PC-3 (cell line): ENCODE results near the gene LTBP1. TPM values are rescaled to one million over a fixed set of nuclear protein-coding genes. Genes with fewer than 3 reads are reported as not detected.

Source experiments
- ATAC-seq: fragments of 200-7000 bp; cut with Tn5 transposase; 2 replicates; pipeline ENCODE4 v1.9.1; 2020; ENCODE audit warnings: mild to moderate bottlenecking, moderate library complexity
- BruUV-seq: library from RNA; stranded (reverse); fragments of 400-500 nt; replicated peaks from 2 replicates; lab custom pipeline; 2021; lab: Mats Ljungman, UMichigan
- CTCF ChIA-PET: fragments of 300-600 bp; sonication (Branson Sonifier 250); formaldehyde crosslinking; loops from one replicate; lab custom pipeline; 2022; ENCODE audit warnings: antibody characterized with exemption; lab: Charles Lee
- POLR2A ChIA-PET: fragments of 300-600 bp; sonication (Branson Sonifier 250); formaldehyde crosslinking; loops from one replicate; lab custom pipeline; 2022; ENCODE audit warnings: antibody characterized with exemption; ENCODE audit not compliant: unreplicated experiment; lab: Charles Lee
- DNase-seq: peaks from one replicate; pipeline ENCODE4 v3.0.0-alpha.2; 2015
- H2AFZ ChIP-seq: fragments of 300-600 bp; sonication (generic); 2 replicates; pipeline ENCODE4 v1.6.0; 2016; ENCODE audit warnings: antibody characterized with exemption, low read length
- H3F3A ChIP-seq: fragments of 300-600 bp; sonication (generic); one replicate; pipeline ENCODE4 v1.6.0; 2017; ENCODE audit warnings: antibody characterized with exemption, low read length, control low read depth, mild to moderate bottlenecking; ENCODE audit not compliant: unreplicated experiment
- H3K27ac ChIP-seq: fragments of 300-600 bp; sonication (generic); 2 replicates; pipeline ENCODE4 v1.5.1; 2016; ENCODE audit warnings: mild to moderate bottlenecking, low read length
- H3K27me3 ChIP-seq: fragments of 300-600 bp; sonication (generic); 2 replicates; pipeline ENCODE4 v1.6.1; 2016; ENCODE audit warnings: low read length, mixed read lengths
- H3K36me3 ChIP-seq: fragments of 300-600 bp; sonication (generic); 2 replicates; pipeline ENCODE4 v1.6.1; 2016; ENCODE audit warnings: low read depth, mixed run types, low read length, mixed read lengths
- H3K4me1 ChIP-seq: fragments of 300-600 bp; sonication (generic); 2 replicates; pipeline ENCODE4 v1.5.1; 2016; ENCODE audit warnings: low read length; ENCODE audit not compliant: insufficient read depth
- H3K4me2 ChIP-seq: fragments of 300-600 bp; sonication (generic); 2 replicates; pipeline ENCODE4 v1.6.0; 2016; ENCODE audit warnings: low read length
- H3K4me3 ChIP-seq: fragments of 300-600 bp; sonication (generic); 2 replicates; pipeline ENCODE4 v1.5.1; 2016; ENCODE audit warnings: mild to moderate bottlenecking, low read length, mixed read lengths
- H3K79me2 ChIP-seq: fragments of 300-600 bp; sonication (generic); 2 replicates; pipeline ENCODE4 v1.6.1; 2017; ENCODE audit warnings: low read length, mixed read lengths
- H3K9ac ChIP-seq: fragments of 300-600 bp; sonication (generic); 2 replicates; pipeline ENCODE4 v1.6.0; 2016; ENCODE audit warnings: mild to moderate bottlenecking, low read length
- H3K9me2 ChIP-seq: fragments of 300-600 bp; sonication (generic); replicated peaks from 2 replicates; pipeline ENCODE4 v1.6.1; 2016; ENCODE audit warnings: mixed run types, low read length, mixed read lengths
- H3K9me3 ChIP-seq: fragments of 300-600 bp; sonication (generic); 2 replicates; pipeline ENCODE4 v1.6.1; 2016; ENCODE audit warnings: low read length, mixed read lengths
- H4K20me1 ChIP-seq: fragments of 300-600 bp; sonication (generic); 2 replicates; pipeline ENCODE4 v1.6.1; 2016; ENCODE audit warnings: low read length, mixed read lengths
- CTCF ChIP-seq: fragments of 300-600 bp; sonication (generic); conservative IDR thresholded peaks from 2 replicates; pipeline ENCODE4 v1.5.1; 2017; ENCODE audit warnings: antibody characterized with exemption, low read depth, mild to moderate bottlenecking, low read length
- EZH2 ChIP-seq: fragments of 300-600 bp; sonication (generic); IDR thresholded peaks from one replicate; pipeline ENCODE4 v1.6.1; 2017; ENCODE audit warnings: antibody characterized with exemption, mild to moderate bottlenecking, low read length; ENCODE audit not compliant: unreplicated experiment
- EZH2phosphoT487 ChIP-seq: fragments of 300-600 bp; sonication (generic); IDR thresholded peaks from 2 replicates; pipeline ENCODE4 v1.6.1; 2018; ENCODE audit warnings: mild to moderate bottlenecking, antibody characterized with exemption, low read length, borderline replicate concordance
- intact Hi-C: fragments of 100-400 bp; cut with micrococcal nuclease; formaldehyde crosslinking; loops from 2 replicates; pipeline ENCODE4 v1.9.0; 2023
- total RNA-seq: library from RNA; depleted of rRNA; stranded (reverse); fragments of >200 nt; gene quantifications from 2 replicates; pipeline ENCODE4 v1.2.3, GENCODE V29; 2014

LTBP1 gene
- total RNA-seq, 1 experiment from 2014 or later = 45.9 TPM

GRCh38 chr2:33136566-33136965 is 189.8 kb downstream of the LTBP1 start:
- Histone ChIP-seq H3K9me3 (no peaks in the 10 kb centered on the region), H3F3A (no peaks in the 10 kb centered on the region), H3K79me2 (peaks cover 47% of the 10 kb centered on the region), H3K27ac (peak overlapping the region; percentile 89; the same call in 1 of the 2 replicates), H3K4me1 (peaks cover 40% of the 10 kb centered on the region), H2AFZ (no peak overlapping the region), H3K4me3 (peak overlapping the region; percentile 75), H3K4me2 (peak overlapping the region; percentile 92), H3K9me2 (no peaks in the 10 kb centered on the region), H3K27me3 (no peaks in the 10 kb centered on the region), H4K20me1 (peaks cover 10% of the 10 kb centered on the region; the same call in 1 of the 2 replicates), H3K9ac (peak overlapping the region; percentile 86), H3K36me3 (no peaks in the 10 kb centered on the region)
- TF ChIP-seq CTCF (no peak), EZH2phosphoT487 (no peak), EZH2 (no peak)
- CTCF ChIA-PET = no interaction called here
- POLR2A ChIA-PET = interaction anchor here (0.6 kb wide), 1 partner anchor 198 kb away, joined by 3 read pairs; no protein-coding TSS in a partner anchor
- DNase-seq (no peak), ATAC-seq (no peak)
- no TSS peak for BruUV-seq
- intact Hi-C loops = loop anchor here (5.0 kb wide), 1 partner anchor 84 kb away; no protein-coding TSS in a partner anchor

GRCh38 chr2:33137331-33137730 is 190.6 kb downstream of the LTBP1 start:
- peak overlapping the region; percentile 92 for H3K4me2 ChIP-seq
- CTCF ChIA-PET = interaction anchor here (0.7 kb wide), 1 partner anchor 53 kb away, joined by 3 read pairs; no protein-coding TSS in a partner anchor
- intact Hi-C loops = loop anchor here (5.0 kb wide), 1 partner anchor 85 kb away; no protein-coding TSS in a partner anchor

More at GRCh38 chr2:33137331-33137730, 190.6 kb downstream of the LTBP1 start:
- POLR2A ChIA-PET = interaction anchor here (0.6 kb wide), 1 partner anchor 199 kb away, joined by 3 read pairs; no protein-coding TSS in a partner anchor
- BruUV-seq = no TSS peak
- Histone ChIP-seq H3F3A (no peaks in the 10 kb centered on the region), H3K9ac (peak overlapping the region; percentile 86), H3K27ac (no peak overlapping the region), H2AFZ (no peak overlapping the region), H3K4me1 (peaks cover 35% of the 10 kb centered on the region), H3K9me3 (no peaks in the 10 kb centered on the region), H3K4me3 (peak overlapping the region; percentile 75), H3K36me3 (no peaks in the 10 kb centered on the region), H3K79me2 (peaks cover 47% of the 10 kb centered on the region), H3K9me2 (no peaks in the 10 kb centered on the region), H4K20me1 (peaks cover 10% of the 10 kb centered on the region; the same call in 1 of the 2 replicates), H3K27me3 (no peaks in the 10 kb centered on the region)
- no peak for TF ChIP-seq EZH2
- no peak for TF ChIP-seq CTCF
- TF ChIP-seq EZH2phosphoT487 = no peak
- ATAC-seq (no peak), DNase-seq (no peak)
